Stimulated activated CD4-positive, alpha-beta T cell treated with anti-CD3 and anti-CD28 coated beads, Interleukin-1b, Interleukin-23, amount 100 ng/mL, for 4 hours (primary cell): ENCODE results near the gene CCDC188.

Experiments
- DNase-seq, 2 donors: peaks; one replicate each; pipeline ENCODE4 v3.0.0-alpha.2; 2020; ENCODE audit warnings: low read depth in 2 of 2

CCDC188 gene

DNA sequence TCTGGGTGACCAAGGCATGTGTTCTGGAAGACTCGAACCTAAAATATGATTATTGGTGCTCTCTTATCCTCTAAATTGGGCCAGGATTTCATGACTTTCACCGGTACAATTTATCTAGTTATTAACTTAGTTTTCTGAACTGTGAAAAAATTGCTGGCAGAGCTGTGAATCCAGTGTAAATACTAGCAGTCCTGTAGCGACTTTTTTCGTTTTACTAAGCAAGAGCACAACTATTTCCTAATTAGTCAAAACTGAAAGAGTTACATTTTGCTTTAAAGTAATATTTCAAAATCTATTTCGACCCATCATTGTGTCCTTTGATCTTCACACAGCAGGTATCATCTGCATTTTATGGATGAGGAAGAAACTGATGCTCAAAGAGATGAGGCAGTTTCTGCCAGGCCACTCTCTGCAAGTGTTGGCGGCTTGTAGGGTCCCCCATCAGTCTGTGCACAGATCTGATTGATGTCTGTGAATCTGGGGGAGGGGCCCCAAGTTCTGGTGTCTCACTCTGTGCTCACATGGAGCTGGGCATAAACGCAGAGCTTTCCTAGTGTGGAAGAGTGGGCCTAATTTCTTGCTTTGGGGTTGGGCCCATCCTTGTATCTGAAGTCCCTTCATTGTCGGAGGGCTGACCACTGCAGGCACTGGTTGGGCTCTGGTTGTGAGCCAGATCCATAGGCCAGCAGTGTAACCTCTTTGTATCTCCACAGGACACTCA, 32.4 kb downstream of the CCDC188 start:
- no peak for DNase-seq

DNA sequence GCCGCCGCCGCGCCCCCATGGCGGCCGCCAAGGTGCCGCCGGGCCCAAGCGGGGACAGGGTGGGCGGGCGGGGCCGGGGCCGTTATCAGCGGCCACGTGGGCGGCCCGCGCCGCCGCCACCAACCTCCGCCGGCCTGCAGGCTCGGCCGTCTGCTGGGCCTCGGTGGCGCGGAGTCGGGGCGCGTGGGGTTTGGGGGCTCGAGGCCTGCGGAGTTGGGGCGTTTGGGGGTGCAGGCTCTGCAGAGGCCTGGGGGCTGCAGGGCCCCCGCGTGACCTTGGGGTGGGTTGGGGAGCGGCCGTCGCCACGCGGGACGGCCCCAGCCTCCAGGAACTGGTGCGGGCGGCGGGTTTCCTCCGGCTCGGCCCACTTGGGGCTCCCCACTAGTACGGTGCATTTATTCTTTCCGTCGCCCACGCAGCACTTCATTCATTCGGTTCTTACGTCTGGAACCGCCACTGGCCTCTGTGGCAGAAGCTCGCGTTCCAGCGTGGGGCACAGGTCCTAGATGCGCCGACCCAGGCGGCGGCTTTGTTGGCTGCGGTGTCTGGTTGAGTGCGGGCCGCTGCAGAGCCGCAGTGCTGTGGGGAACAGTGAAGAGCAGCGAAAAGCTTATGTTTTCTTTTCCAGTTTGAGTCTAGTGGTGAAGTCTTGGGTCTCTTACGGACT, 33.1 kb downstream of the CCDC188 start:
- DNase-seq, result peak; percentile 72 to 73

DNA sequence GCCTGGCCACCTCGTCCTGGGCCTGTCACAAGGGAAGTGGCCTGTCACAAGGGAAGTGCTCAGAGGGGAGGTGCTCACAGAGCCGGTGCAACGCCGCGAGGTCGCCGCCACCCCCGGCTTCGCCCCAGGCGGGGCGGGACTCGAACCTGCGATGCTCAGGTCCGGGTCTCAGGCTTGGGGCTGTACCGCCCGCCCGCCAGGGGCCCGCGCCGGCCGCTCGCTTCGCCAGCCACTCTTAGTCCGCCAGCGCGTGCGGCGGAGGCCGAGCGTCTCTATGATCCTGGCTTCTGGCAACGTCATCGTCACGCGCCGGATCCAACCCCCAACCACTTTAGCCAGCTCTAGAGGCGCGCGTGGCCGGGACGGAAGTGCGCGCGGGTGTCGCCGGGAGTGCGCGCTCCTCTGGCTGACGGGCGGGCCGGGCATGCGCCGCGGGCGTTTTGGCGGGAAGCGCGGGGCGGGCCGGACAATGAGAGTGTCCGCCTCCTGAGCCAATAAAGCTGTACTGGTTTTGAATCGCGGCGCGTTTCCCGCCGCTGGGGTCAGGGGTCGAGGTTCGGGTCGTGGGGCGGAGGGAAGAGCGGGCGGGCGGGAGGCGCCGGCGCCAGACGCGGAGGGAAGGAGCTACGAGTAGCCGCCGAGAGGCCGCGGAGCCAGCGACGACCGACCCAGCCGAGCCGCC, 33.8 kb downstream of the CCDC188 start, which contains the start of gene TRMT2A:
Gene TRMT2A (minus strand): TSS at position 276 of the 682 bp plus-strand sequence. CDS start 320 bp downstream, outside the sequence.
- DNase-seq, result peak; percentile 91 to 95

DNA sequence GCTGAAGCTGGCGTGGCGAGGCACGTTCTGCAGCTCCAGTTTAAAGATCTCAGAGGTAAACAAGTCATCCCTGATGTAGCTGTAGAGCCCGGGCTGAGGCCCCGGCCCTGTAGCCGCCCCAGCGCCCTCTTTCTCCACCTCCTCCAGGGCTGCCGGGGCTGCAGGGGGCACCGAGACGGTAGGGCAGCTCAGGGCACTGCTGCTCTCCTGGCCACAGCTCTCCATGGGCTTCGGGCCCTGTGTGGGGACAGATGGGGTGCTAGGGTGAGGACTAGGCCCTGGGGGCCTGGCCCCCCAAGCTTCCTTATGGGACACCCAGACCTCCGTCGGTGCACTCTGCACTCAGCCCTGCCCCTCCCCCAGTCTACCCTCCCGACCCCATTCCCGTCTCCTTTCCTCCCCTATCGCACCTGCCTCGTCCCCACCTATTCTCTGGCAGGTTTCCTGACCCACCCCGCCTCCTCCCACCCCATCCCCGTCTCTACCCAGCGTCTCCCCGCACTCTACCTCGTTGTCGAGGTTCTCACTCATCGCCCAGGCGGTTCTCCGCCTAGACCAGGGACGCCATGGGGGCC, 34.4 kb downstream of the CCDC188 start:
- DNase-seq, result no peak

DNA sequence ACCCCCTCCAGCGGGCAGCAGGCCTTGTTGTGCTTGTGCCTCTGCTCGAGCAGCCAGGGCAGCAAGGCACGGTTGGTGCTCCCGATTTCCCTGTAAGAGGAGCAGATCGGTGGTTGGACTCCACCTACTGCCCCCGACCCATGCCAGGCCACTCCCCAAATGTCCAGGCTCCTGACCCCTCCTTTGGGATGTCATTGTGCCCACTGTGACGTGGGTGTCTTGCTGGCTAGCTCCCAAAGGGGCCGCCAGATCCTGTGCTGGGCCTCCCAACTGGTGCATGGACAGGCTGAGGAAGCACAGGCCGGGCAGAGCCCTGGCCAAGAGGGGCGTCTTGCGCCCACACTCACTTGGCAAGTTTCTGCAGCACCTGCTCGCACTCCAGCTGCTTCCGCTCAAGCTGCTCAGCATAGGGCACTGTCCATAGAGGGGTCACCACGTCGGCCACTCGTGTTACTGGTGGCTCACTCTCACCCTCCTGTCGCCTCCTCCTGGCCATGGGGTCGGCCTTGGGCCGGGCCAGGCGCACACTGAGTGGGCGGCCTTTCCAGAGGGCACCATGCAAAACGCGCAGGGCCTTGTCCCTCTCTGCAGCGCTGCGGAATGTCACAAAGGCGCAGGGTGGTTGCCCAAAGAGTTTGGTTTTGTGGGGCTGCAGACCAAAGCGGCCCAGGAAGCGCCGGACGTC, 35.0 kb downstream of the CCDC188 start, which contains the start of gene RANBP1:
Gene RANBP1 (plus strand): TSS at position 414 of the 685 bp plus-strand sequence. CDS start 81 bp downstream, at position 495.
- DNase-seq, result no peak

DNA sequence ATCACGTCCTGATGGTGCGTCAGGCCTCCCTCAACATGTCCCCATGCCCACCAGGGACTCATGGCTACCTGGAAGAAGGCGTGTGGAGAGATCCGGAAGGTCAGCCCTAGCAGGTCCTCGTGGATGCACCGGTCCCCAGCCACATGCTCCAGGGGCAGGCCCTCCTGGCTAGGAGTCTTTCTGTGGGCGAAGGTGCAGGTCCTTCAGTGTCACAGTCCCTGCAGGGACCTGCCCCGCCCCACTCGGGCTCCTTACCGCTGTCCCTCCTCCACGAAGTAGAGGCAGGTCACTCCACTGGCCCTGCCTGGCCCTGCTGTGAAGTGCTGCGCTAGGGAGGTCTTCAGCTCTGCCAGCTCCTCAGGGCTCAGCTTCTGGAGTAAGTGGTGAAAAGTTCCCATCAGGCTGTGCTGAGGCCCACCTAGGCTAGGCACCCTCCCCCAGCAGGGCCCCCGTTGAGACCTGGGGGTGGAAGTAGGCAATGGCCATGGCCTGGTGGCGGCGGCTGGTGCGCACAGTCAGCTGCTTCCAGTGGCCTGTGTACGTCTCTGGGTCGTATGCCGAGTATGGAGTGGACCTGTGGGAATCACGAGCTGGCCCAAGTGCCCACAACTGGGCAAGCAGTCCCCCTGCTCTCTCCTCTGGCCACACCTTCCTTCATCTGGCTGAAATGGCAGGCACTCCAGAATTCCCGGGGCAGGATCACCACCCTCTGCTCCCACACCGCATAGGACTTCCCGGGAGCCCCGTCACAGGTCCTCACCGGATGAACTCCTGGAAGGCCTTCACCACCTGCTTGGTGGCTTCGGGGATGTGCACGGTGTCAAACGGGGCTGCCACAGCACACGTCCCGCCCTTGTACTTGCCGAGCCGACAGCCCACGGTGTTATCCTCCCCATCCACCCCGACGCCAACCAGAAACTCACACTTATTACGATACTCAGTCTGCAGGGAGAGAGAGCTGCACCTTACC, 36.1 kb downstream of the CCDC188 start:
- DNase-seq, result no peak

DNA sequence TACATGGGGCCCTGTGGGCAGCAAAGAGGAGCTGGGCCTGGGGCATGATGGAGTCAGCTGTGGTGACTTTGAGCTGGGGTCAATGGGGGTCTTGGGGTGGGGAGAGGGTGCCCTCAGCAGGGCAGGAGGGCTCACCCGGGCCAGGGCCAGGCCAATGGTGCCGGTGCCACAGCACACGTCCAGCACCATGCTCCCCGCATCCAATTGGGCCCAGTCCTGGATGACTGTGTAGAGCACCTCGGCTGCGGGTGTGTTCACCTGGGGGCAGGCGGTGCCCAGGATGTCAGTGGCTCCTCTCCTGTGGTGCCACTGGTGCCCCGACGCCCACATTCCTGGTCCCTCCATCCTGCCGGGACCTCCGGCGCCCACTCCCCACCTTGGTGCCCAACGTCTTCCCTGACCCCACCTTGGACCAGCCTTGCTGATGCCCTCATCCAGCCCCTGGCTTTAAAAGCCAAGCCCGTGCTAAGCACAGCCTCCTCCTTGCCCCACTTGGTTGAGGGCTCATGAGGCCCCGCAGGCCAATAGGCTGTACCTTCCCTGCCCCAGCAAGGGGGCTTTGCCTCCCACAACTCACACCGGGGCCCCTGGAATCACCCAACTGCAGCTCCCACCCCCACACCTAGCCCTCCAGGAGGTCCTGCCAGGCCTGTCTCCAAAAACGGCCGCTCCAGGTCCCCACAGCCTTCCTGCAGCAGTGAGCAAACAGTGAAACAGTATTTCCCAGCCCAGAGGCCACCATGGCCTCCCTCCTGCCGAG, 37.1 kb downstream of the CCDC188 start:
- DNase-seq, result no peak

DNA sequence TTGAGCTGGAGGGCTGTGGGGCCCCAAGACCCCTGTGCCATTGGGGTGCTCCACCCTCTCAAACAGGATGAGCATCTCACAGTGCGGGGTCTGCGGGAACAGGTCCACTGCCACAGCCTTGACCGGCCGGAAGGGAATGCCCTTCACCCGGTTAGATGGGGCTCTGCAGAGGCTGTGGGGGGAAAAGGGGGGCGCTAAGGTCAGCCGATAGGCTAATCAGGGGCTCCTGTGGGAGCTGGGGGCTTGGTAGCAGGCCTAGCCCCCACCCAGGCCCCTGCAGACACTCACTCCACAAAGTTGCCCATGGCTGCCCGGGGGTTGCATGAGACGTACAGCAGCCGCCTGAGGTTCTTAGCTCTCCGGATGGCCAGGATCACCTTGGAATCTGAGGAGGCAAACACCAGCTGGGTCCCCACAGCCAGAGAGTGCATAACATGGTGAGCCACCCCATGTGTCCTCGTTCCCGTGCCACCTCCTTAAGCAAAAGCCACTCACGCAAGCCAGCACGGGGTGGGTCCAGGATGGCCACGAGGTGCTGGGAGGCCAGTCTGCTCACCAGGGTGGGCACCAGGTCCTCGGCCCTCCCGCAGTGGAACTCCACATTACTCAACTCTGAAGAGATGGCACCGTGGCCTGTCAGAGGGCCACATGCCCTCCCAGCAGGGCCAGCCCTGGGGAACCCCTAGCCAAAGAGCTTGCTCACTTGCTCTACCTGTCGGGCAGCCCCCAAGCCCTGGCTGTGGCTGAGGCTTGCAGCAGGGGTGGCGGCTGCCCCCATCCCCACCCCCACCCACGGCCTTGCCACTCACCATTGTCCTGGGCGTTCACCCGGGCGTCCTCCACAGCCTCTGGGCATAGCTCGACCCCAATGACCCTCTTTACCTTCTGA, 38.0 kb downstream of the CCDC188 start:
- DNase-seq, result no peak

DNA sequence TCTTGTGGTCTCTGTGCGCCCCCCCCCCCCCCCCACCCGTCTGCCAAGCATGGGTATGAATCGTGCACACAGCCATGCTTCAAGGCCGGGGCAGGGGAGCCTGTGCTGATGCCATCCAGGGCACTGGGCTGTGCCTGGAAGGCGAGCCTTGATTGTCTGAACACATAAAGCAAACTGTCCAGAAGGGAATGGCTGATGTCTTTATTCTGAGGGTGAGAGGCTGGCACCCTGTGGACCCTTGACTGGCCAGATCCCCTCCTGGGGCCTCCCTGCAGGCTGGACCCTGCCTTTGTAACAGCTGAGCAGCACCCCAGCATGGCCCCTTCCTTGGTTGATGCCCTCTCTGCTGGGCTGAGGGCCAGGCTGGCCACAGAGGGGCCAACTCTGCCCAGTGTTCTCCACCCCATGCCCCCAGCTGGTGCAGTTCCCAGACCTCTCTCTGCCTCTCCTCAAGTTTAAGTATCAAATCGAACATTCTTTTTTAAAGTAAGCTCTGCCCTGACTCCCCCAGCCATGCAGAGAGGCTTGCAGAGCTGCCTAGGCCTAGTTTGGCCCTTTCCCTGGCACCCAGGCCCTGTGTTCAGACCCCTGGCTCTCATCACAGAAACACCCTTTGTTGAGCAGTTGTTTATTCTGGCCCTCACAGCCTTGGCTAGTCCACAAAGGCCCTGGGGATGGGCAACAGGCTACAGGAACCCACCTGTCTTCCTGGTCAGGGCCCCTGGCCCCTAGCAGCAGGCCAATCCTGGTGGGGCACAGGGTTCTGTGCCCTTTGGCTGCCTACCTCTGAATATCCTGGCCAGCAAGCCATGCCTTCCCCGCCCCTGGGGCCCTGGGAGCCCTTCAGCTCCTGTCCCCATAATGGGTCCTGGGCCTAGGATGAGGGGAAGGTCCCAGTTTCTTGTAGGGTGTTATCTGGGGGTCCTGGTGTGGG, 38.9 kb downstream of the CCDC188 start:
- no peak for DNase-seq

DNA sequence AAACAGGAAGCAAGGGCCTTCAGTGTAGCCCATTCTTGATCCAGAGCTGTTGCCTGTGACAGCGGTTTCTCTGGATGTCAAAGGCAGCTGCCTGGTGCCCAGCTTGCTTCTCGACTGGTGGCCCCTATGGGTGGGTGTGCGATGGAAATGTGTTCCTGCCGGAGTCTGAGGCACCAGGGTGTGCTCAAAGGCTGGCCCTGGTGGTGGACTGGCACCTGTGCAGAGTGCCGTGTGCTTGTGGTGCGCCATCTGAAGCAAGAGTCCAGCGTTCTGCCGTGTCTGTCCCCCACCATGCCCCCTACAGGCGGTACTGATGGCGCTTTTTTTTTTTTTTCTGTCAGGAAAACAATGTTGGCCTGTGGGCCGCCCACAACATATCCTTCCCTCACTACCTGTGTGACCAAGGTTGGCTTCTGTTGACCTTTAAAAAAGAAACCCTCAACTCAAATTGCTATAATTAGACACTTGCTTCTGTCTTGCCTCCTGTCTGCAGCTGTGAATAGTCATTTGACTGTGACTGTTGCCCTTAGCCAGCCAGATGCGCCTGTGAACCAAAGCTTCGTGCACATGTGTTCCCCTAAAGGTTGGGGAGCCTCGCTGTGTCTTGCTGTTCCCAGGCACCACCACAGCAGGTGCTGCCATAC, 39.7 kb downstream of the CCDC188 start:
- no peak for DNase-seq

DNA sequence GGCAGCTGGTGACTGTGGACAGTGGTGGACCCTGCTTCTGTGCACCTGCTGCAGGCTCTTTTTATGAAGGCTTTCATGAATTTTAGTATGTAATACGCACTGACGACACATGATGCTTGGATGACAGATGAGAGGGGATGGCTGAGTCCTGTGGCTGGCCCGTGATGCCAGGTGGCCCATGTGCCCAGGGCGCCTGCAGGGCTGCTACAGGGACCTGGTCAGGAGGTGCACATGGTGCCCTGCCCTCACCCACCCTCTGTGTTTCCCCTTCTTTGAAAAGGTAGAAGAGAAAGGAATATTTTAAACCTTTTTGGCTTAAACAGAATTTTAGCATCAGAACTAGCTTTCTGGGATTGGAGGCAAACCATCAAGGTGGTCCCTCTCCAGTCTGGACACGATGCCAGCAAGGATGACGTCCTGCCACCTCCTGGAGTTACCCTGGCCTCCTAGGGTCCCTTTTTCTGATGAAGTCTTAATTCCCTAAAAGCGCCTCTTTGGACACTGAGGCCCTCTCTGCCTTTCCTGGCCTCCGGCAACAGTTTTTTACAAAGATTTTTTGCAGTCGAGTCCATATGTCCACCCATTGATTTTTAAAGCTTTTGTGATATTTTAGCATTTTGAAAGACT, 40.4 kb downstream of the CCDC188 start:
- DNase-seq, result no peak

DNA sequence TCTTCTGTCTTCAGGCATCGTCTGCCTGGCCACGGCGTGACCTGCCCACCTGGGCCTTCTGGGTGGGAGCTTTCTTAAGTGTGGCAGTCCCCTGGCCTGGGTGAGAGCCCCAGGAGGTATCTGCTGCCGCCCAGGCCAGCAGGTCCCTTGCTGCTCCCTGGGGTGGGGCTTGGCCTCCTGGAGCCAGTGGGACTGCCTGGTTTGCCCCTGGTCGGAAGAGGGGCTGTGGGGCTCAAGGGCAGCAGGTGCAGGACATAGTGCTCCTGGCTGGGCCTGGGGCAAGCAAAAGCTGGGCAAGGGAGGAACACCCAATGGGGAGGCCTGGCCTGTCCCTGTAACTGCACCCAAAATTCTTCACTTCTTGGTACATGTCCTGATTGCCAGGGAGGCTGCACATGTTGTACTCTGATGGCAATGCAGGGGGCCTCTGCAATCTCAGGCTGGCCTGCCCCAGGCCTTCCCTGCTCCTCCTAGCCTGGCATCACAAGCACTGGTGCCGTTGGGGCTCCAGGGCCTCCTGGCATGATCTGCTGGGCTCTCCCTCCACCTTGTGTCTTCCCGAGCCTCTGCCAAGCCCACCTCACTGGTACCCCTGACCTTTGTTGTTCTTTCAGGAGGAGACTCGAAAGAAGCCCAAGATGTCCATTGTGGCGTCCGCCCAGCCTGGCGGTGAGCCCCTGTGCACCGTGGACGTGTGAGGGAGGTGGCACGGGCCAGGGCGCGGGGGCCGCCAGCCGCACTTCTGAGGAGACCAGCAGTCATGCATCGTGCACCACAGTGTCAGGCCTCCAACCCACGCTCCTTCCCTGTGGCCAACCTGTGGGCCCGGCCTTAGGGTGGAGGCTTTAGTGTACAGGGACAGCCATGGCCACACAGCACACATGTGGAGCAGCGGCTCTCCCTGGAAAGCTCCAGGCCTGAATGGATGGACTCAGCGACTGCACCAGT, 41.2 kb downstream of the CCDC188 start:
- DNase-seq, result no peak

DNA sequence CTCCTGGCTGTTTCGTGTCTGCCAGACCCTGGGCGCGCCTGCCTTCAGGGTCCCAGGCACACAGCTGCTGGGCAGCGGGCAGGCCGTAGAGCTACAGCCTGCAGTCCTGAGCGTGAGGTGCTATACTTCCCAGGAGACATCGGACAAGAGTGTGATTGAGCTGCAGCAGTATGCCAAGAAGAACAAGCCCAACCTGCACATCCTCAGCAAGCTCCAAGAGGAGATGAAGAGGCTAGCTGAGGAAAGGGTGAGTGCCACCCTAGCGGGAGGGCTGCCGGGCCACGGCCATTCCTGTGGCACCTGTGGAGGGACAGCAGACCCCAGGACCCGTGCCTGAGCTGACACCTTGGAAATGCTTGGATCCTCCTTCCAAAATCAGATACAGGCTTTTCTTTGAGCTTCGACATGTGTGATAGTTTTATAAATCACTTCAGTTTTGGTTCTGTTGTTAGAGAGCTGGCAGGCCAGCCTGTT, 42.1 kb downstream of the CCDC188 start:
- DNase-seq, result no peak

DNA sequence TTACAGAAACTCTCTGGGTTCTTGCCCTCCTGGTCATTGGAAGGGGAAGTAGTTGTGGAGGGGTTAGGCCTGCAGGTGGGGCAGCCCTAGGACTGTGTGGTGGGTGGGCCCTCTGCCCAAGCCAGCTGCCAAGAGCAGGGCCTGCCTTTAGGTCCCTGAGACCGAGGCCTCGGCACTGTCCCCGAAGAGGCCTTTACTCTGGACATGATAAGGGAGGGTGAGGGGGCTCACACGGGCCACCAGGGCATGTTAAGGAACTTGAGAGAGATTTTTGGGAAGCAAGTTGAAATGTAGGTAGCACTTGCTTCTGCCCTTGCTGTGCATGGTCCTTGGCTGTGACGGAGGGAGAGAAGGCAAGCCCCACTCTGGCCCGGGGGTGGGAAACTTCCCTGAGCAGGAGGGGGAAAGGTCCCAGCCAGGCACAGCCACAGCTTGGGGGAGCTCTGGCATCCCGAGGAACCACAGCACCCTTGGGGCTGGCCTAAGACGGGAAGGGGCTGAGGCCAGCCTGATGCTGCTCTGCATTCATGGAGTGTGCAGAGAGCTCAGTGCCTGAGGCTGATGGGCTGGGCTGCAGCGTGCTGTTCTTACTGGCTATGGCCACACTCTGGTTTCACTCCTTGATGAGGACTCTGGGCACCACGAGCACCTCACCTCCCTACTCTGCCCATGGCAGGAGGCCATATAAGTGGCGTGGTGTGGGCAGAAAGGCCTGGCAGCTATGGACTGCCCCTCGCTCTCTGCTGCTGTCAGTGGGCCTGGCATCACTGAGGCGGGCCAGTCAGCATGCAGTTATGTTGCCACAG, 42.7 kb downstream of the CCDC188 start:
- no peak for DNase-seq
